ENCODE results near the gene CCNY. TPM values are rescaled to one million over a fixed set of nuclear protein-coding genes. Genes with fewer than 3 reads are reported as not detected.

Gene CCNY
- total and polyA plus RNA-seq, 2 of the 13 experiments (the other 11 are each of a cell fraction or from before 2014, with no cell fraction given) = 48.2 to 54.7 TPM

DNA sequence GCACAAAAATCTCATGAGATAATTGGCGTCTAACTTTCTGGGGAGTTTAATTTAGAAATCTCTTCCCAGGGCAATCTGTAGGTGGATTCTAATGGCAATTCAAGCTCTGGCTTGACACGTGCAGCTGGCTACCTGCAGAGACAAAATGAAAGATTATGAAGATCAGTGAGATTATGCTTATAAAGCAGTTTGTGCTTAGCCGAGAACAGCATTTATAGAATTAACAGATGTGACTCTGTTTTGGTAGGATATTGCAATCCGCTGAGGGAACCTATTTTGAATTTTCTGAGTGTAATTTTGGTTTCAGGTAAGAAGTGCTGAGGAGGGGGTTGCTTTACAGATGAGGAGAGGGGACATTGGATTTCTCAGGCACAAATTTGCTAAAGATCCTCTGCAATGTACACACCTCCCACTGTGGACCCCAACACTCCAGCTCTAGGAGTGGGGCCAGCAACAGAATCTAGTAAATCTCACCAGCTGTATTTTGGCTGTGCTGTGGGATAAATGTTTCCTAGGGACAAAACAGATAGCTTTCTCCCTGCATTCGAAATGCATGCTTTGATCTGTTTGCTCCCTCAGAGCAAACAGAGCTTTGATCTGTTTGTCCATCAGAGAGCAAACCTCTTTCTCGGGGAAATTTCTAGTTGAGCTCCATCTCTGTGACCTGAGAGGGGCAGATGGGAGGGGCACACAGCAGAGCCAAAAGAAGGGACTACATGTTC is 276.2 kb downstream of the CCNY start (continued):
- TF ChIP-seq NCOA2 (CRISPR knock-in tag; IDR thresholded peaks at IDR 0.05) = peak; percentile 51
- peak; percentile 63; the same call in 1 of the 2 replicates for TF ChIP-seq ZNF792 (CRISPR knock-in tag; IDR thresholded peaks at IDR 0.05)

DNA sequence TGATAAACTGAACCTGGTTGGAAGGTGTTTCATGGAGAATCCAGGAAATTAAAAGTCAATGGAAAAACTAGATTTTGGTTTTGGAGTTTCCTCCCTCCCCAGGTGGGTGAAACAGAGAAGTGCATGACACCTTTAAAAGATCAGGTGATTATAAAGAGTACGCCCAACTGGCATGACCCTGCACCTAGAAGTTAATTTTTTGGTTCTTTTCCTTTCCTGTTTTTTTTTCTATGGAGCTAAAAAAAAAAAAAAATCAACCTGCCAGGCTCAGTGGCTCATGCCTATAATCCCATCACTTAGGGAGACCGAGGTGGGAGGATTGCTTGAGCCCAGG is 276.8 kb downstream of the CCNY start:
- WGBS (ENCODE audit: low lambda C conversion rate) = 9% methylated on average over 2 of the region's 2 CpGs
- Histone ChIP-seq H3K9me3 (ENCODE audit: low read length) (0 out of 2 replicates have a peak, but pooled peaks cover 7% of the 10 kb centered on the region), H3K4me3 (replicated peaks in 1 of 3; ENCODE audit: insufficient read depth in 1 of 3, low read depth in 2 of 3, low read length in 3 of 3) (no peak overlapping the region), H3K36me3 (replicated peaks in 1 of 2; ENCODE audit: control insufficient read depth in 1 of 2, insufficient read depth in 2 of 2, low read length in 2 of 2) (no peaks in the 10 kb centered on the region), H3K4me1 (ENCODE audit: insufficient read depth, low read length) (peaks cover 33% of the 10 kb centered on the region), H2AFZ (ENCODE audit: low read length) (no peak overlapping the region), H3K9ac (ENCODE audit: insufficient read depth, low read depth, low read length) (no peak overlapping the region), H3K79me2 (ENCODE audit: insufficient read depth, low read length) (no peaks in the 10 kb centered on the region), H4K20me1 (ENCODE audit: insufficient read depth, low read length) (no peaks in the 10 kb centered on the region), H3K27me3 (ENCODE audit: control insufficient read depth in 1 of 2, insufficient read depth in 2 of 2, low read length in 2 of 2) (no peaks in the 10 kb centered on the region), H3K4me2 (ENCODE audit: low read depth, low read length) (peak overlapping the region; percentile 62), H3K27ac (ENCODE audit: extremely low read length, insufficient read depth, low read length) (no peak overlapping the region)
- FAIRE-seq (no peak), ATAC-seq (peak; percentile 43), DNase-seq (ENCODE audit: low spot score) (no peak)
- CTCF ChIA-PET (ENCODE audit: low intra/inter-chr PET ratio, low total read pairs) = no interaction called here
- no TSS peak for BruUV-seq (replicated peaks)
- no peak for TF ChIP-seq NFE2L2 (IDR thresholded peaks at IDR 0.05; ENCODE audit: low read length)
- TF ChIP-seq DPF2 (CRISPR knock-in tag; IDR thresholded peaks at IDR 0.05; ENCODE audit: borderline replicate concordance, low read depth) = 0 out of 2 replicates have a peak, but pooled peaks have one; percentile 2
- TF ChIP-seq RFXANK (CRISPR knock-in tag; IDR thresholded peaks at IDR 0.05) = no peak
- intact Hi-C loops (cut with micrococcal nuclease; ENCODE audit: unreplicated experiment) = no loop called here
- in situ Hi-C loops (cut with HindIII; ENCODE audit: extremely low pct_ligation_motif_present, low pct_unique_long_range_greater_than_20kb) = no loop called here
- POLR2A ChIA-PET = no interaction called here

DNA sequence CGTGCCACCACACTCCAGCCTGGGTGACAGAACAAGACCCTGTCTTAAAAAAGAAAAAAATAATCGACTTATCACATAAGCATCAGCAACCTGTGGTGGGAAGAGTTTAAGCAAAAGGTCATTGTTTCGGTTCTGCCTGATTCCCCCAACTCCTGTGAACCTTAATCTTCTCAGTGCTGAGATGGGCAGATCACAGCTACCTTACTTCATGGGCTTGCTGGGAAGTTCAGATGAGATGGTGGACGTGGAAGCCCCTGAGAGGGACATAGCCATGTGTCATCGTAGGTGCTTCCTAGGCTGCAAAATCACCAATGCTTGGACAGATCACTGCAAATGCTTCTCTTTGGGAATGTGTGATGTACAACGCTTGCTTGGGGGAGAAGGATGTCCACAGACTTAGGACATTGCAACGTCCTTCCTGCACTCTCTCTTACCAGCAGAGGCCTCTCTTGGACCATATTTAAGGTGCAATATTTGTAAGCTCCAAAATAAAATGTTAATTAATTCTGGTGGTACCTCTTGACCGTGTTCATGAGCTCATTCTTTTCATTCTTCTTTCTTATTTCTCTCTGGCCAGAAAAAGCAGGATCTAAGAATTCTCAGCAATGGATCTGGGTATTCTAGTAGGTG is 277.4 kb downstream of the CCNY start:
- peak; percentile 69 for TF ChIP-seq STAG1 (CRISPR knock-in tag; IDR thresholded peaks at IDR 0.05)
- no peak for TF ChIP-seq KLF13 (CRISPR knock-in tag; IDR thresholded peaks at IDR 0.05)
- TF ChIP-seq, protein P1, sequence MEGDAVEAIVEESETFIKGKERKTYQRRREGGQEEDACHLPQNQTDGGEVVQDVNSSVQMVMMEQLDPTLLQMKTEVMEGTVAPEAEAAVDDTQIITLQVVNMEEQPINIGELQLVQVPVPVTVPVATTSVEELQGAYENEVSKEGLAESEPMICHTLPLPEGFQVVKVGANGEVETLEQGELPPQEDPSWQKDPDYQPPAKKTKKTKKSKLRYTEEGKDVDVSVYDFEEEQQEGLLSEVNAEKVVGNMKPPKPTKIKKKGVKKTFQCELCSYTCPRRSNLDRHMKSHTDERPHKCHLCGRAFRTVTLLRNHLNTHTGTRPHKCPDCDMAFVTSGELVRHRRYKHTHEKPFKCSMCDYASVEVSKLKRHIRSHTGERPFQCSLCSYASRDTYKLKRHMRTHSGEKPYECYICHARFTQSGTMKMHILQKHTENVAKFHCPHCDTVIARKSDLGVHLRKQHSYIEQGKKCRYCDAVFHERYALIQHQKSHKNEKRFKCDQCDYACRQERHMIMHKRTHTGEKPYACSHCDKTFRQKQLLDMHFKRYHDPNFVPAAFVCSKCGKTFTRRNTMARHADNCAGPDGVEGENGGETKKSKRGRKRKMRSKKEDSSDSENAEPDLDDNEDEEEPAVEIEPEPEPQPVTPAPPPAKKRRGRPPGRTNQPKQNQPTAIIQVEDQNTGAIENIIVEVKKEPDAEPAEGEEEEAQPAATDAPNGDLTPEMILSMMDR (CRISPR knock-in tag; IDR thresholded peaks at IDR 0.05) = peak; percentile 64
- Histone ChIP-seq H2AFZ (ENCODE audit: low read length) (no peak overlapping the region), H3K4me3 (replicated peaks in 1 of 3; ENCODE audit: insufficient read depth in 1 of 3, low read depth in 2 of 3, low read length in 3 of 3) (no peak overlapping the region), H4K20me1 (ENCODE audit: insufficient read depth, low read length) (no peaks in the 10 kb centered on the region), H3K9ac (ENCODE audit: insufficient read depth, low read depth, low read length) (no peak overlapping the region), H3K27me3 (ENCODE audit: control insufficient read depth in 1 of 2, insufficient read depth in 2 of 2, low read length in 2 of 2) (no peaks in the 10 kb centered on the region), H3K27ac (ENCODE audit: extremely low read length, insufficient read depth, low read length) (no peak overlapping the region), H3K79me2 (ENCODE audit: insufficient read depth, low read length) (no peaks in the 10 kb centered on the region), H3K4me2 (ENCODE audit: low read depth, low read length) (peak overlapping the region; percentile 62; the same call in 1 of the 2 replicates), H3K36me3 (replicated peaks in 1 of 2; ENCODE audit: control insufficient read depth in 1 of 2, insufficient read depth in 2 of 2, low read length in 2 of 2) (no peaks in the 10 kb centered on the region), H3K9me3 (ENCODE audit: low read length) (0 out of 2 replicates have a peak, but pooled peaks cover 7% of the 10 kb centered on the region), H3K4me1 (ENCODE audit: insufficient read depth, low read length) (peaks cover 33% of the 10 kb centered on the region)
- peak; percentile 70 for ATAC-seq
- DNase-seq (ENCODE audit: low spot score) = peak; percentile 26
- no peak for FAIRE-seq
- in situ Hi-C loops (cut with HindIII; ENCODE audit: extremely low pct_ligation_motif_present, low pct_unique_long_range_greater_than_20kb) (no loop called here), intact Hi-C loops (cut with micrococcal nuclease; ENCODE audit: unreplicated experiment) (no loop called here)
- WGBS (ENCODE audit: low lambda C conversion rate) = 3% methylated on average over 7 of the region's 8 CpGs
- CTCF ChIA-PET (ENCODE audit: low intra/inter-chr PET ratio, low total read pairs) = no interaction called here
- POLR2A ChIA-PET = no interaction called here
- no TSS peak for BruUV-seq (replicated peaks)

Data from HepG2 (cell line).